SK-N-MC (cell line): ENCODE measurements around the gene RGS1.

Experiments
- EZH2 ChIP-seq: fragments of 200-600 bp; sonication (generic); IDR thresholded peaks from one replicate; pipeline ENCODE4 v1.6.1; 2017; ENCODE audit warnings: antibody characterized with exemption
- FOXP2 ChIP-seq: optimal IDR thresholded peaks from 2 replicates; pipeline ENCODE3; 2011; ENCODE audit warnings: mild to moderate bottlenecking, moderate library complexity; ENCODE audit not compliant: insufficient read depth; ENCODE audit errors: extremely low read length, control extremely low read depth
- POLR2AphosphoS5 ChIP-seq: IDR thresholded peaks from 2 replicates; pipeline ENCODE4 v1.6.1; 2012; ENCODE audit warnings: mild to moderate bottlenecking, low read depth, low read length, borderline replicate concordance

DNA sequence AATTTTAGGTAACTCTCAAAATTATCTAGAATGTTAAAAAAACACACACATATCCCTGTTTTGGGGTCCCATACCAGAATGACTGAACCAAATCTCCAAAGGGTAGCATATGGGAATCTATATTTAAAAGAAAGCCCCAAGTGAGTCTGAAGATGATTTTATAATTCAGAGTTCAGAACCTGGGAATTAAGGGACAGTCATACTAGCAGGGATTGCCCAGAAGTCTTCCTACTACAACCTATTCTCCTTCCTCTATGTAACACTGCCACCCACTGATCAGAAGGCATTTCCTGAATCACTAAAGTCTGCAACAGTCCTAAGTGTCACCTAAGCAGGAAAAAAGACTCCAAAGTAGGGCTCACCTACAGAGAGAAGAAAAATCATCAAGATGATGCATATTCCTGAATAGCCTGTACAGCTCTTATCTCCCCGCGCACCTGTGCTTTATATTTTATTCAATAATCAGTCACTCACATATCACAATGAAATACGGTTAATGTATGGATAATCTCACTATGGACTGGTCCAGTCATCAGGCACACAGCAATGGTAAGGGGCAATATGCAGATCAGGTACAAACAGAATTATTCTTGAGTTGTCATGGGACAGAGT lies 4.9 kb downstream of the RGS1 start:
- TF ChIP-seq POLR2AphosphoS5 (no peak), EZH2 (no peak), FOXP2 (no peak)
